Thyroid gland (tissue), 4 donors: ENCODE measurements around the gene ARHGAP22. TPM values are rescaled to one million over a fixed set of nuclear protein-coding genes. Genes with fewer than 3 reads are reported as not detected.

ENCODE experiments used
- DNase-seq, 2 donors: peaks; one replicate each; pipeline ENCODE4 v3.0.0-alpha.2; 2019
- H3K27ac ChIP-seq, 3 donors: fragments of 200-600 bp; sonication (generic); 1 replicate in 2 of 3; 2 replicates in 1 of 3; pipeline ENCODE4 v1.5.1; 2016 to 2019; ENCODE audit warnings: mild to moderate bottlenecking in 1 of 3, moderate library complexity in 1 of 3
- H3K27me3 ChIP-seq: fragments of 200-600 bp; sonication (generic); one replicate; pipeline ENCODE4 v1.5.1; 2019
- H3K36me3 ChIP-seq, 2 donors: fragments of 200-600 bp; sonication (generic); one replicate each; pipeline ENCODE4 v1.5.1; 2016 to 2019
- H3K4me1 ChIP-seq, 2 donors: fragments of 200-600 bp; sonication (generic); one replicate each; pipeline ENCODE4 v1.5.1; 2017 to 2019
- H3K4me3 ChIP-seq, 3 donors: fragments of 200-600 bp; sonication (generic); replicated peaks in 1 of 3; 1 replicate in 2 of 3; 2 replicates in 1 of 3; pipeline ENCODE4 v1.5.1; 2016; ENCODE audit warnings: mild to moderate bottlenecking in 1 of 3
- H3K9me3 ChIP-seq: fragments of 200-600 bp; sonication (generic); one replicate; pipeline ENCODE4 v1.5.1; 2017
- CTCF ChIP-seq, 6 experiments: fragments of 200-600 bp in 3 of 6; fragments of 450-650 bp in 3 of 6; sonication (generic) in 3 of 6; IDR thresholded peaks; one replicate each; pipeline ENCODE4 v1.5.1; 2016 to 2019; ENCODE audit warnings: antibody characterized with exemption in 6 of 6, mild to moderate bottlenecking in 2 of 6, inconsistent platforms in 1 of 6, moderate library complexity in 1 of 6
- POLR2A ChIP-seq, 2 donors: fragments of 450-650 bp; IDR thresholded peaks; one replicate each; pipeline ENCODE4 v1.6.1; 2017; ENCODE audit warnings: antibody characterized with exemption in 2 of 2, mild to moderate bottlenecking in 2 of 2, moderate library complexity in 1 of 2
- WGBS, 2 donors: methylation state at CpG; one replicate each; pipeline ENCODE4 v1.1.5; 2017; 5-methylcytosine and 5-hydroxymethylcytosine counted together
- intact Hi-C: fragments of 100-400 bp; cut with DNase I; formaldehyde crosslinking; loops from one replicate; pipeline ENCODE4 v1.15.1; 2023
- small RNA-seq: library from RNA; depleted of rRNA; stranded (forward); fragments of <200 nt; gene quantifications from one replicate; pipeline ENCODE3, GENCODE V24; 2016
- total RNA-seq, 4 donors: library from RNA; depleted of rRNA; stranded (reverse); fragments of >200 nt; gene quantifications; one replicate each; pipeline ENCODE4 v1.2.3, GENCODE V29; 2016

ARHGAP22 gene
- total RNA-seq, 4 donors from 2014 or later, result 3.4 to 29.5 (median 19.1) TPM

- H3K9me3 ChIP-seq, result no peaks in the 10 kb centered on the region
- DNase-seq, result no peak
- TF ChIP-seq CTCF (IDR thresholded peaks at IDR 0.05), result no peak
- no peak for TF ChIP-seq POLR2A (IDR thresholded peaks at IDR 0.05)
- H3K27ac ChIP-seq, result no peak overlapping the region
- H3K4me1 ChIP-seq, result peaks cover 19 to 24% of the 10 kb centered on the region in 2 donors
- intact Hi-C loops, result no loop called here
- no peak overlapping the region for H3K4me3 ChIP-seq
- H3K27me3 ChIP-seq, result no peaks in the 10 kb centered on the region
- WGBS, 2 donors, result 93% methylated on average over 4 of the region's 4 CpGs
- no peaks in the 10 kb centered on the region for H3K36me3 ChIP-seq
Observed at GRCh38 chr10:48398261-48398660, 206.6 kb downstream of the ARHGAP22 start.

Small RNA genes lying within 50 kb of the gene (small RNA-seq; reads per million reads assigned to genes)
- gene AC016397.1, result not detected

Other genes starting within 250 kb of the ARHGAP22 start
- gene WDFY4, start 79.8 kb upstream of the ARHGAP22 start, total RNA-seq, result 1 to 10 TPM; 1.0 to 3.5 (median 1.2) TPM